HEK293 (cell line): Measurements from ENCODE around the gene GNB4.

Experiments used
- CTCF ChIP-seq: fragments of 450-650 bp; formaldehyde crosslinking; IDR thresholded peaks from 2 replicates; pipeline ENCODE4 v1.5.1; 2016; ENCODE audit warnings: missing biosample characterization, missing genetic modification characterization
- PRDM10 ChIP-seq: fragments of 450-650 bp; formaldehyde crosslinking; IDR thresholded peaks from 2 replicates; pipeline ENCODE4 v1.5.1; 2016; ENCODE audit warnings: missing biosample characterization, missing genetic modification characterization
- RBAK ChIP-seq: fragments of 450-650 bp; formaldehyde crosslinking; IDR thresholded peaks from 2 replicates; pipeline ENCODE4 v1.5.1; 2016; ENCODE audit warnings: missing biosample characterization, missing genetic modification characterization
- SETDB1 ChIP-seq: IDR thresholded peaks from one replicate; pipeline ENCODE4 v1.6.1; 2017; ENCODE audit warnings: mild to moderate bottlenecking, low read length, moderate library complexity, mixed read lengths; ENCODE audit not compliant: insufficient read length
- ZBTB10 ChIP-seq: fragments of 450-650 bp; formaldehyde crosslinking; IDR thresholded peaks from 2 replicates; pipeline ENCODE4 v1.5.1; 2016; ENCODE audit warnings: missing biosample characterization, missing genetic modification characterization
- ZBTB11 ChIP-seq: fragments of 450-650 bp; formaldehyde crosslinking; conservative IDR thresholded peaks from 2 replicates; pipeline ENCODE4 v1.5.1; 2016; ENCODE audit warnings: low read depth, missing biosample characterization, missing genetic modification characterization
- ZIC2 ChIP-seq: fragments of 450-650 bp; formaldehyde crosslinking; IDR thresholded peaks from 2 replicates; pipeline ENCODE4 v1.5.1; 2016; ENCODE audit warnings: missing biosample characterization, missing genetic modification characterization
- ZNF175 ChIP-seq: fragments of 450-650 bp; formaldehyde crosslinking; IDR thresholded peaks from 2 replicates; pipeline ENCODE4 v1.5.1; 2016; ENCODE audit warnings: missing biosample characterization, missing genetic modification characterization
- ZNF416 ChIP-seq: fragments of 450-650 bp; formaldehyde crosslinking; IDR thresholded peaks from 2 replicates; pipeline ENCODE4 v1.5.1; 2016; ENCODE audit warnings: missing biosample characterization, missing genetic modification characterization
- ZNF449 ChIP-seq: fragments of 450-650 bp; formaldehyde crosslinking; IDR thresholded peaks from 2 replicates; pipeline ENCODE4 v1.5.1; 2017; ENCODE audit warnings: missing biosample characterization, mild to moderate bottlenecking, missing genetic modification characterization, moderate library complexity
- ZNF549 ChIP-seq: fragments of 450-650 bp; IDR thresholded peaks from 2 replicates; pipeline ENCODE4 v1.5.1; 2018; ENCODE audit warnings: missing biosample characterization, missing genetic modification characterization, mild to moderate bottlenecking, inconsistent platforms, moderate library complexity
- ZSCAN5A ChIP-seq: fragments of 450-650 bp; formaldehyde crosslinking; IDR thresholded peaks from 2 replicates; pipeline ENCODE4 v1.5.1; 2016; ENCODE audit warnings: missing biosample characterization, missing genetic modification characterization

GRCh38 chr3:179432021-179432420 lies 19.2 kb downstream of the GNB4 start:
- TF ChIP-seq CTCF (tag by site-specific recombination) (no peak), ZNF175 (tag by site-specific recombination) (no peak), ZNF449 (no peak), ZNF549 (tag by site-specific recombination) (no peak), SETDB1 (no peak), ZIC2 (tag by site-specific recombination) (no peak), ZBTB10 (tag by site-specific recombination) (no peak), RBAK (no peak), ZBTB11 (tag by site-specific recombination) (no peak), ZNF416 (no peak), PRDM10 (tag by site-specific recombination) (no peak), ZSCAN5A (no peak)
